Kidney (tissue), 14 donors: ENCODE data around the gene AXIN1. TPM values are rescaled to one million over a fixed set of nuclear protein-coding genes. Genes with fewer than 3 reads are reported as not detected.

Source experiments
- DNase-seq, 5 donors: peaks; one replicate each; pipeline ENCODE4 v3.0.0-alpha.2; 2013 to 2020
- FAIRE-seq: peaks from 2 replicates; lab custom pipeline; 2012; peaks lifted over from hg19 to GRCh38; lab: Jason Lieb, UNC
- H3K27ac ChIP-seq, 2 donors: one replicate each; pipeline ENCODE4 v1.7.0; 2013; ENCODE audit warnings: low read depth in 2 of 2, low read length in 2 of 2, inconsistent platforms in 1 of 2
- H3K27me3 ChIP-seq: one replicate; pipeline ENCODE4 v1.7.1; 2013; ENCODE audit warnings: low read length, inconsistent platforms; ENCODE audit not compliant: control insufficient read depth, insufficient read depth
- H3K36me3 ChIP-seq, 3 donors: one replicate each; pipeline versions ENCODE4 v1.7.0 to v1.7.1; 2013; ENCODE audit warnings: low read length in 3 of 3, control low read depth in 1 of 3, inconsistent platforms in 1 of 3; ENCODE audit not compliant: insufficient read depth in 3 of 3, control insufficient read depth in 2 of 3
- H3K4me1 ChIP-seq, 3 donors: one replicate each; pipeline versions ENCODE4 v1.7.0 to v1.7.1; 2013; ENCODE audit warnings: low read length in 3 of 3, inconsistent platforms in 1 of 3, low read depth in 1 of 3; ENCODE audit not compliant: control insufficient read depth in 2 of 3, insufficient read depth in 2 of 3
- H3K4me3 ChIP-seq, 3 donors: one replicate each; pipeline versions ENCODE4 v1.7.0 to v1.8.1; 2013; ENCODE audit warnings: low read length in 3 of 3, control low read depth in 1 of 3, inconsistent platforms in 1 of 3
- H3K9ac ChIP-seq, 3 donors: one replicate each; pipeline versions ENCODE4 v1.7.0 to v1.7.1; 2013; ENCODE audit warnings: low read length in 3 of 3, control low read depth in 1 of 3, inconsistent platforms in 1 of 3
- H3K9me3 ChIP-seq, 3 donors: one replicate each; pipeline versions ENCODE4 v1.7.0 to v1.7.1; 2013; ENCODE audit warnings: low read length in 3 of 3, control low read depth in 1 of 3, inconsistent platforms in 1 of 3; ENCODE audit not compliant: control insufficient read depth in 2 of 3, insufficient read depth in 1 of 3
- CTCF ChIP-seq: IDR thresholded peaks from 3 replicates; pipeline ENCODE4 v1.5.1; 2012; ENCODE audit warnings: mild to moderate bottlenecking, moderate library complexity, borderline replicate concordance; ENCODE audit not compliant: insufficient read depth; ENCODE audit errors: extremely low read depth
- intact Hi-C: fragments of 100-400 bp; cut with DNase I; formaldehyde crosslinking; loops from one replicate; pipeline ENCODE4 v1.11.1; 2022
- polyA plus RNA-seq: library from polyadenylated mRNA; stranded (reverse); fragments of 350-450 nt; fragmentation: Illumina TruSeq; extraction: RNeasy Lipid Tissue Mini Kit (QIAGEN cat#74804); gene quantifications from one replicate; pipeline ENCODE4 v1.2.3, GENCODE V29; 2014; ENCODE audit warnings: low read depth, low replicate concordance; ENCODE audit not compliant: insufficient read depth
- total RNA-seq: library from RNA; stranded (reverse); fragmentation: NEBNext Ultra II Directional; extraction: Animal tissue kit (Norgen Biotek cat#: 25700); gene quantifications from one replicate; pipeline ENCODE4 v1.2.1, GENCODE V29; 2021
- donor health status: control.
- donor health status: control.
- donor health status: control.
- donor health status: control.
- donor health status: control.
- donor health status: DM: yes; HTN: yes; CAD: no.
- donor health status: Normal renal cell carcinoma (clear cell type).

The AXIN1 gene
- total and polyA plus RNA-seq, 2 donors from 2014 or later, result 9.7 to 24.6 TPM

GRCh38 chr16:397736-398332 lies 45.3 kb upstream of the AXIN1 start:
- intact Hi-C loops, result no loop called here
- H3K4me3 ChIP-seq, result no peak overlapping the region
- FAIRE-seq (no peak), DNase-seq (peak; percentile 90 to 93 (median 90))
- no peaks in the 10 kb centered on the region for H3K9me3 ChIP-seq
- H3K27ac ChIP-seq, result peak overlapping the region in 1 of 2 donors; percentile 52
- H3K36me3 ChIP-seq, result no peaks in the 10 kb centered on the region
- peaks cover 0 to 9% (median 0%) of the 10 kb centered on the region in 3 donors for H3K4me1 ChIP-seq
- peak overlapping the region in 1 of 3 donors; percentile 26 for H3K9ac ChIP-seq
- peak; percentile 38 for TF ChIP-seq CTCF
- no peaks in the 10 kb centered on the region for H3K27me3 ChIP-seq

GRCh38 chr16:397135-397661 lies 44.7 kb upstream of the AXIN1 start, which contains the start of gene NME4:
NME4 (plus strand) TSS chr16:397199; CDS start chr16:397223, 24 bp downstream.
- H3K4me3 ChIP-seq, result peak within 1 kb of the TSS; percentile 60 to 68 (median 63)
- peak within 1 kb of the TSS; percentile 52 to 63 for H3K27ac ChIP-seq
- peak within 1 kb of the TSS in 2 of 3 donors; percentile 50 to 61 for H3K9ac ChIP-seq
- H3K27me3 ChIP-seq, result no peaks in the 10 kb centered on the region
- no peaks in the 10 kb centered on the region for H3K9me3 ChIP-seq
- FAIRE-seq (no peak), DNase-seq (peak in 4 of 5 donors; percentile 63 to 81 (median 73))
- no peak for TF ChIP-seq CTCF
- H3K4me1 ChIP-seq, result peaks cover 0 to 9% (median 0%) of the 10 kb centered on the region in 3 donors
- no peaks in the 10 kb centered on the region for H3K36me3 ChIP-seq
- intact Hi-C loops, result no loop called here

GRCh38 chr16:396605-397004 lies 44.1 kb upstream of the AXIN1 start:
- no peaks in the 10 kb centered on the region for H3K9me3 ChIP-seq
- no peaks in the 10 kb centered on the region for H3K27me3 ChIP-seq
- peak overlapping the region in 1 of 2 donors; percentile 63 for H3K27ac ChIP-seq
- no peaks in the 10 kb centered on the region for H3K36me3 ChIP-seq
- DNase-seq, result peak; percentile 63 to 80 (median 77)
- H3K4me3 ChIP-seq, result peak overlapping the region; percentile 60 to 68 (median 63)
- peaks cover 0 to 9% (median 0%) of the 10 kb centered on the region in 3 donors for H3K4me1 ChIP-seq
- intact Hi-C loops, result no loop called here
- peak overlapping the region in 2 of 3 donors; percentile 50 to 61 for H3K9ac ChIP-seq
- FAIRE-seq, result no peak
- TF ChIP-seq CTCF, result no peak
